ENCODE measurements around the gene NUBPL.

Gene NUBPL

DNA sequence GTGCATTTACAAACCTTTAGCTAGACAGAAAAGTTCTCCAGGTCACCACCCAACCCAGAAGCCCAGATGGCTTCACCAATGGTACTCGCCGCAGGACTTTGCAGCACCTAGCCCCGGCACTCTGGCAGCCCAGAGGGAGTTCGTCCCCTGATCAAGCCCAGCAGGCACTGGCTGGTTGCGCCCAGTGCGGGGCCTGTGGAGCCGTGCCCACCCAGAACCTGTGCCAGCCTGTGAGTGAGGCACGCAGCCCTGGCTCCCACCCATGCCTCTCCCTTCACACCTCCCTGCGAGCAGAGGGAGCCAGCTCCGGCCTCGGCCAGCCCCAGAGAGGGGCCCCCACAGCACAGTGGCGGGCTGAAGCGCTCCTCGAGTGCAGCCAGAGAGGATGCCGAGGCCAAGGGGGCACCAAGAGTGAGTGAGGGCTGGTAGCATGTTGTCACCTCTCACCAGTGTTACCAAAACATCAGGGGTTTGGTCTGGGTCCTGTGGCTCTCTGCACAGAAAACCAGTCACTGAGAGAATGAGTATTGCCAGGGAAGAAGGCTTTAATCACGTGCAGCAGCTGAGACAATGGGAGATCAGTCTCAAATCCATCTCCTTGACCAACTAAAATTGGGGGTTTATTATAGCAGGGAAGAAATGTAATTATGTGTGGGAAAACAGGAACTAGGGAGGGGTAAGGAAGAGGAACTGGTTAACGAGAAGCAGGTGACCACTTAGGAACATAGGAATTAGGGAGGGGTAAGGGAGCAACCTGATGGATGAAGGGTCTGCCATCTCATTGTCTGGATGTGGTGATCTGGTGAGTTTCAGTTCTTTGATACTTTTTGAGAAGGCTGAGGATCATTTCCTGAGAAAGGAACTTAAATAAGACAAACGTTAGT lies 151.3 kb downstream of the NUBPL start:
- TF ChIP-seq, protein P1, sequence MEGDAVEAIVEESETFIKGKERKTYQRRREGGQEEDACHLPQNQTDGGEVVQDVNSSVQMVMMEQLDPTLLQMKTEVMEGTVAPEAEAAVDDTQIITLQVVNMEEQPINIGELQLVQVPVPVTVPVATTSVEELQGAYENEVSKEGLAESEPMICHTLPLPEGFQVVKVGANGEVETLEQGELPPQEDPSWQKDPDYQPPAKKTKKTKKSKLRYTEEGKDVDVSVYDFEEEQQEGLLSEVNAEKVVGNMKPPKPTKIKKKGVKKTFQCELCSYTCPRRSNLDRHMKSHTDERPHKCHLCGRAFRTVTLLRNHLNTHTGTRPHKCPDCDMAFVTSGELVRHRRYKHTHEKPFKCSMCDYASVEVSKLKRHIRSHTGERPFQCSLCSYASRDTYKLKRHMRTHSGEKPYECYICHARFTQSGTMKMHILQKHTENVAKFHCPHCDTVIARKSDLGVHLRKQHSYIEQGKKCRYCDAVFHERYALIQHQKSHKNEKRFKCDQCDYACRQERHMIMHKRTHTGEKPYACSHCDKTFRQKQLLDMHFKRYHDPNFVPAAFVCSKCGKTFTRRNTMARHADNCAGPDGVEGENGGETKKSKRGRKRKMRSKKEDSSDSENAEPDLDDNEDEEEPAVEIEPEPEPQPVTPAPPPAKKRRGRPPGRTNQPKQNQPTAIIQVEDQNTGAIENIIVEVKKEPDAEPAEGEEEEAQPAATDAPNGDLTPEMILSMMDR (IDR thresholded peaks at IDR 0.05; ENCODE audit: extremely low read depth, missing control alignments) = no peak
- no peak for DNase-seq (ENCODE audit: low spot score)

DNA sequence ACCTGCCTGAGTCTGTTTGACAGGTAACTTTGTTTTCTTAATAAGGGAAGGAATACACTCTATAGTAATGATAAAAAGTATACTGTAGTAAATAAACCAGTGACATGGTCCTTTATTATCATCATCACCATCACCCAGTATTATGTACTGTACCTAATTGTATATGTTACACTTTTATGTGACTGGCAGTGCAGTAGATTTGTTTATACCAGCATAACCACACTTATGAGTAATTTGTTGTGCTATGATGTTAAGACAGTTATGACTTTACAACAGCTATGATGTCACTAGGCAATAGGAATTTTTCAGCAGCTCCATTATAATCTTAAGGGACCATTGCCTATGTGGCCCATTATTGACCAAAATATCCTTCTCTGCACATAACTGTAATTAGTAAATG lies 155.0 kb downstream of the NUBPL start:
- TF ChIP-seq, protein P1 (IDR thresholded peaks at IDR 0.05; ENCODE audit: extremely low read depth, missing control alignments) = no peak
- DNase-seq (ENCODE audit: low spot score) = no peak

DNA sequence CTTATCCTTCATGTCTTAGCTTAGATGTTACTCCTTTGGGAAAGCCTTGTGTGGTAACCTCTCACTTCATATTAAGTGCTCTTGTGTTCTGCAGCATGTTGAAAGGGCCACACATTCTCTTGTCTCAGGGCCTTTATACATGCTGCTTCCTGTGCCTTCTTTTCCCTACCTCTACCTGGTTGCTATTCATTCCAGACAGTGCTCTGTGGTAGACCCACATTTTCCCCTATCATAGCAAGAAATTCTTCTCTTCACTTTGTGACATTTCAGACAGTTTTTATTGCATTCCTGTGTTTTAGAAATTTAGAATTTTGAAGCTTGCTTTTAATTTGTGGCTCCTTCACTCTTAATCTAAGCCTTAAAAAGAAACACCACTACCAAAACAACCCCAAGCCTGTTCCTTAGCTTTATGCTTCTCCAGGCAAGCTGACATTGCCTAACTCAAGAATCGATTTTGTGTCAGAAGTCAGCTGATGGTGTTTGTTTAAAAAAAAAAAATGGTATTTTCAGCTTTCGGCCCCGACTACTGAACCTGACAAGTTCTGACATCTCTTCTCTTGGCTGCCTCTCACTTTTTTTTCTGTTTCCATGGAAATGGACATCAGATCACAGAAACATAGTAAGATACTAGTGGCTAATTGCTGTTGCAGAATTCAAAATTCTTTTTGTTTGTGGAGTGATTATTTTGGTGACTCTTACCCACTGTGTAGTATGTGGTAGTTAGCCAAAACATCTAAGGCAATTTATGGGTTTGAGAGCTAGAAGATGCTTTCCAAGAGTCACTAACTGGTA lies 156.3 kb downstream of the NUBPL start:
- TF ChIP-seq, protein P1 (IDR thresholded peaks at IDR 0.05; ENCODE audit: extremely low read depth, missing control alignments) = no peak

DNA sequence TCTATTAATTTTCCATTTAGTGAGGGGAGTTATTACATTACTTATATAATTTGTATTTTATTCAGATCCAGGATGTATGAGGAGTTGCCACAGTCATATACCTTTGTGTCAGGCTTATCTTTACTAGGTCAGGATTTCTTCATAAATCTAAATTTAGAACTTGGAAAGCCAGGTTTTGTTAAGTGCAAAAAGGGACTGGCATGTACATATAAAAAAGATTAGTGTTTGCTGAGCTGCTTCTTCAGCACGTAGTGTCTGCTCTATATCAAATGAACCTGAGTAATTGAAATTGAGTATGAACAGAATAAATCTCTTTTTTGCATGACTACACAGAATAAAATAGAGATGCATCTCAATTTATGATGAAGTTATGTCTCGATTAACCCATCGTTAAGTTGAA lies 157.4 kb downstream of the NUBPL start:
- DNase-seq (ENCODE audit: low spot score) = no peak
- TF ChIP-seq, protein P1 (IDR thresholded peaks at IDR 0.05; ENCODE audit: extremely low read depth, missing control alignments) = no peak

More for the DNA sequence above, 156.3 kb downstream of the NUBPL start:
- DNase-seq (ENCODE audit: low spot score) = no peak

DNA sequence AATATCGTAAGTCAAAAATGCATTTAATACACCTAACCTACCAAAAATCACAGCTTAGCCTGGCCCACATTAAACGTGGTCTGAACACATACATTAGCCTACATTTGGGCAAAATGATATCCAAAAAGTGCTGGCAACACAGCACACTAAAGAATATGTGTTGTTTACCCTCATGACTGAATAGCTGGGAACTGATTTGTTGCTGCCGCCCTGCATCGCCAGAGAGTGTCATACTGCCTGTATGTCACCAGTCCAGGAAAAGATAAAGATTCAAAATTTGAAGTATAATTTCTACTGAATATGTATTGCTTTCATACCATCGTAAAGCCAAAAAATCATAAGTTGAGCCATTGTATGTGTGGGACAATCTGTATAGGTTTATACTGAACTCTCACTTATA lies 157.8 kb downstream of the NUBPL start:
- TF ChIP-seq, protein P1 (IDR thresholded peaks at IDR 0.05; ENCODE audit: extremely low read depth, missing control alignments) = no peak
- no peak for DNase-seq (ENCODE audit: low spot score)

DNA sequence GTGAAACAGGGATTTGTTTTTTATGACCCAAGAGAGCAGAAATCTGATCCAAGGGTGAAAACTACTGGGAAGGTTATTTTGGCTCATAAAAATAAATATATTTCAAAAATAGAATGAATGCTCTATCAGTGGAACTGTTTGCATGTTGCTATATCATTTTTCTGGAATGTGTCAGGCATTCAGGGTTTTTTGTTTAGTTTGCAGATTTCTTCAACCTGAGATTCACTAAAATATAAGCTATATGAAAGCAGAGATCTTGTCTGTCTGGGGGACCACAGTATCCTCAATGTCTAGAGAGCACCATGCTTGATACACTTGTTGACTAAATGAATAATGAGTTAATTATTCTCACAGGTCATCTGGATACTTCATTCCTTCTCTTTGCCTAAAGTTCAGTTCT lies 165.1 kb downstream of the NUBPL start:
- TF ChIP-seq, protein P1 (IDR thresholded peaks at IDR 0.05; ENCODE audit: extremely low read depth, missing control alignments) = no peak
- DNase-seq (ENCODE audit: low spot score) = no peak

DNA sequence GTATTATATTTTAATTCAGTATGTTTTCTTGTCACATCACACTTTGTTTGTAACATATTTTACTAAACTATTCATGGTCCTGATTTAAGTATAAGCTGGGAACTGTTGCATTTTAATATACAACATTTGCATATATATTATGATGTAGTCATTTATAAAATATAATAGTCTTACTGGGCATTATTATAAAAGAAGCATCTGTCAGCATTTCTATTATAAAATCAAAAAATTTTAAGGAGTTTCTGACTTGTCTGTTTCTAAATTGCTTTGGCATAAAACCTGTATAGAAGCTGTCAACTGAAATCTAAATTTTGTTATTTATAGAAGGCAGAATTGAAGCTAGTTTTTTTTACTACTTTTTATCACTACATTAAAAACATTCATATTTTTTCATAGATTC lies 166.6 kb downstream of the NUBPL start:
- TF ChIP-seq, protein P1 (IDR thresholded peaks at IDR 0.05; ENCODE audit: extremely low read depth, missing control alignments) = no peak
- no peak for DNase-seq (ENCODE audit: low spot score)
